Activated T-helper 17 cell treated with anti-CD3 and anti-CD28 coated beads, Interleukin-2, amount 50 U/mL, for 72 hours (primary cell): ENCODE results near the gene FAM83F. TPM values are rescaled to one million over a fixed set of nuclear protein-coding genes. Genes with fewer than 3 reads are reported as not detected.

Experiments used
- ATAC-seq: fragments of 150-1000 bp; cut with Tn5 transposase; replicated peaks from 2 replicates; pipeline ENCODE4 v1.10.0; 2021; ENCODE audit warnings: mild to moderate bottlenecking, moderate library complexity
- H3K27ac Mint-ChIP-seq: one replicate; pipeline ENCODE4 v1.8.0; 2022; ENCODE audit warnings: mixed read lengths
- H3K27me3 Mint-ChIP-seq: one replicate; pipeline ENCODE4 v1.8.0; 2022; ENCODE audit warnings: mixed read lengths
- H3K36me3 Mint-ChIP-seq: one replicate; pipeline ENCODE4 v1.8.0; 2022; ENCODE audit warnings: low read depth, mild to moderate bottlenecking, mixed read lengths
- H3K4me1 Mint-ChIP-seq: one replicate; pipeline ENCODE4 v1.8.0; 2022; ENCODE audit warnings: mixed read lengths
- H3K4me3 Mint-ChIP-seq: one replicate; pipeline ENCODE4 v1.8.0; 2022; ENCODE audit warnings: mild to moderate bottlenecking, mixed read lengths
- H3K9me3 Mint-ChIP-seq: one replicate; pipeline ENCODE4 v1.8.0; 2022; ENCODE audit warnings: mixed read lengths
- total RNA-seq, 2 donors: library from RNA; stranded (reverse); gene quantifications; one replicate each; pipeline ENCODE4 v1.2.3, GENCODE V29; 2022

The FAM83F gene
- total RNA-seq, 2 donors from 2014 or later: 0.37 to 1.3 TPM

- no peak for ATAC-seq
- Mint-ChIP-seq H3K9me3 (no peaks in the 10 kb centered on the region), H3K27me3 (peaks cover 9% of the 10 kb centered on the region), H3K4me1 (no peaks in the 10 kb centered on the region), H3K4me3 (no peak overlapping the region), H3K27ac (no peak overlapping the region), H3K36me3 (no peaks in the 10 kb centered on the region)
Measured at GRCh38 chr22:40037320-40037719, 42.6 kb downstream of the FAM83F start.

- Mint-ChIP-seq H3K27me3 (peaks cover 9% of the 10 kb centered on the region), H3K4me1 (peaks cover 4% of the 10 kb centered on the region), H3K4me3 (no peak overlapping the region), H3K36me3 (peaks cover 8% of the 10 kb centered on the region), H3K9me3 (no peaks in the 10 kb centered on the region), H3K27ac (peak overlapping the region; percentile 0)
- ATAC-seq: no peak
Measured at GRCh38 chr22:40039482-40040115, 44.8 kb downstream of the FAM83F start.

- no peak overlapping the region for H3K27ac Mint-ChIP-seq
- H3K36me3 Mint-ChIP-seq: peaks cover 13% of the 10 kb centered on the region
- ATAC-seq: no peak
- peaks cover 8% of the 10 kb centered on the region for H3K27me3 Mint-ChIP-seq
- H3K4me1 Mint-ChIP-seq: peaks cover 4% of the 10 kb centered on the region
- no peak overlapping the region for H3K4me3 Mint-ChIP-seq
- no peaks in the 10 kb centered on the region for H3K9me3 Mint-ChIP-seq
Measured at GRCh38 chr22:40040927-40041326, 46.2 kb downstream of the FAM83F start.

GRCh38 chr22:40041366-40042137 lies 46.8 kb downstream of the FAM83F start:
- Mint-ChIP-seq H3K27me3 (peaks cover 7% of the 10 kb centered on the region), H3K27ac (no peak overlapping the region), H3K4me3 (no peak overlapping the region), H3K9me3 (no peaks in the 10 kb centered on the region), H3K36me3 (peaks cover 14% of the 10 kb centered on the region), H3K4me1 (peaks cover 4% of the 10 kb centered on the region)
- ATAC-seq: no peak

GRCh38 chr22:40042312-40042711 lies 47.6 kb downstream of the FAM83F start:
- Mint-ChIP-seq H3K4me3 (no peak overlapping the region), H3K36me3 (peaks cover 14% of the 10 kb centered on the region), H3K4me1 (peaks cover 4% of the 10 kb centered on the region), H3K9me3 (no peaks in the 10 kb centered on the region), H3K27me3 (peaks cover 7% of the 10 kb centered on the region), H3K27ac (no peak overlapping the region)
- ATAC-seq: no peak

- H3K4me1 Mint-ChIP-seq: peaks cover 9% of the 10 kb centered on the region
- H3K27ac Mint-ChIP-seq: peak overlapping the region; percentile 99
- peaks cover 14% of the 10 kb centered on the region for H3K36me3 Mint-ChIP-seq
- peak overlapping the region; percentile 88 for H3K4me3 Mint-ChIP-seq
- peaks cover 7% of the 10 kb centered on the region for H3K27me3 Mint-ChIP-seq
- no peaks in the 10 kb centered on the region for H3K9me3 Mint-ChIP-seq
- ATAC-seq: no peak
Measured at GRCh38 chr22:40043081-40043480, 48.3 kb downstream of the FAM83F start.

GRCh38 chr22:40043793-40044101 lies 49.0 kb downstream of the FAM83F start:
- Mint-ChIP-seq H3K4me1 (peaks cover 11% of the 10 kb centered on the region), H3K4me3 (peak overlapping the region; percentile 88), H3K9me3 (no peaks in the 10 kb centered on the region), H3K36me3 (peaks cover 14% of the 10 kb centered on the region), H3K27ac (peak overlapping the region; percentile 99), H3K27me3 (peaks cover 7% of the 10 kb centered on the region)
- no peak for ATAC-seq

- ATAC-seq: peak; percentile 91
- Mint-ChIP-seq H3K36me3 (peaks cover 14% of the 10 kb centered on the region), H3K9me3 (no peaks in the 10 kb centered on the region), H3K27me3 (peaks cover 6% of the 10 kb centered on the region), H3K4me1 (peaks cover 11% of the 10 kb centered on the region), H3K4me3 (peak overlapping the region; percentile 88), H3K27ac (peak overlapping the region; percentile 99)
Measured at GRCh38 chr22:40044102-40044869, 49.5 kb downstream of the FAM83F start.

GRCh38 chr22:40044870-40045834 lies 50.4 kb downstream of the FAM83F start:
- H3K4me1 Mint-ChIP-seq: peaks cover 11% of the 10 kb centered on the region
- peaks cover 14% of the 10 kb centered on the region for H3K36me3 Mint-ChIP-seq
- peak; percentile 20 for ATAC-seq
- H3K4me3 Mint-ChIP-seq: peak overlapping the region; percentile 88
- no peaks in the 10 kb centered on the region for H3K27me3 Mint-ChIP-seq
- peak overlapping the region; percentile 99 for H3K27ac Mint-ChIP-seq
- no peaks in the 10 kb centered on the region for H3K9me3 Mint-ChIP-seq

- H3K27me3 Mint-ChIP-seq: no peaks in the 10 kb centered on the region
- no peaks in the 10 kb centered on the region for H3K9me3 Mint-ChIP-seq
- ATAC-seq: no peak
- peak overlapping the region; percentile 77 for H3K4me3 Mint-ChIP-seq
- peaks cover 18% of the 10 kb centered on the region for H3K4me1 Mint-ChIP-seq
- peaks cover 14% of the 10 kb centered on the region for H3K36me3 Mint-ChIP-seq
- H3K27ac Mint-ChIP-seq: peak overlapping the region; percentile 69
Measured at GRCh38 chr22:40046126-40046525, 51.4 kb downstream of the FAM83F start.

GRCh38 chr22:40050258-40050657 lies 55.5 kb downstream of the FAM83F start:
- Mint-ChIP-seq H3K9me3 (no peaks in the 10 kb centered on the region), H3K27me3 (no peaks in the 10 kb centered on the region), H3K4me3 (peak overlapping the region; percentile 9), H3K27ac (peak overlapping the region; percentile 80), H3K36me3 (peaks cover 4% of the 10 kb centered on the region), H3K4me1 (peaks cover 32% of the 10 kb centered on the region)
- ATAC-seq: no peak

GRCh38 chr22:40051322-40051721 lies 56.6 kb downstream of the FAM83F start:
- Mint-ChIP-seq H3K4me1 (peaks cover 43% of the 10 kb centered on the region), H3K27ac (peak overlapping the region; percentile 80), H3K4me3 (peak overlapping the region; percentile 59), H3K27me3 (no peaks in the 10 kb centered on the region), H3K36me3 (no peaks in the 10 kb centered on the region), H3K9me3 (no peaks in the 10 kb centered on the region)
- no peak for ATAC-seq

GRCh38 chr22:40053460-40053859 lies 58.7 kb downstream of the FAM83F start:
- H3K27ac Mint-ChIP-seq: no peak overlapping the region
- no peaks in the 10 kb centered on the region for H3K9me3 Mint-ChIP-seq
- ATAC-seq: no peak

GRCh38 chr22:40054486-40054885 lies 59.7 kb downstream of the FAM83F start:
- Mint-ChIP-seq H3K36me3 (peaks cover 9% of the 10 kb centered on the region), H3K27ac (peak overlapping the region; percentile 85), H3K4me1 (peaks cover 54% of the 10 kb centered on the region), H3K4me3 (peak overlapping the region; percentile 86), H3K27me3 (no peaks in the 10 kb centered on the region), H3K9me3 (no peaks in the 10 kb centered on the region)
- no peak for ATAC-seq

More at GRCh38 chr22:40053460-40053859, 58.7 kb downstream of the FAM83F start:
- Mint-ChIP-seq H3K27me3 (no peaks in the 10 kb centered on the region), H3K36me3 (peaks cover 2% of the 10 kb centered on the region), H3K4me1 (peaks cover 44% of the 10 kb centered on the region), H3K4me3 (peak overlapping the region; percentile 13)
